ENCODE data around the gene ZBTB7B.
"Not testable (repeated sequence)": the region's sequence is repeated elsewhere in the genome, so short reads cannot be mapped to it uniquely, and the experiment has no call there.

Gene ZBTB7B

DNA sequence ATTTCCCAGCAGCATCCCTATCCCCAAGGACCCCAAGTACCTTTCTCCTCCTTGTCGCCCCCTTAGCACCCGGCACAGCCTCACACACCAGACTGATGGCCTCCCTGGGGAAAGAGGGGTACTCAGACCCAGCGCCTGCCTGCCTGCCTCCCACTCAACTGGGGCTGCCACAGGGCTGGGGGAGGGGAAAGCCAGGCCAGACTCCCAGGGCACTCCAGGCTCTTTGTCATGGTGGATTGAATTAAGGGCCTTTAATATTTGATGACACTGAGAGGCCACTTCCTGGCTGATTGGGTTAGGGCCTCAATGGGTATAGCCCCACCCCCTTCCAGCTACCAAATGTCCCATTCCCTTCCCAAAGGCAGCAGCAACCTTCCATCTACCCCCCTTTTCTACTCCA lies 33.9 kb upstream of the ZBTB7B start:
- DNase-seq (ENCODE audit: low read depth) = no peak

DNA sequence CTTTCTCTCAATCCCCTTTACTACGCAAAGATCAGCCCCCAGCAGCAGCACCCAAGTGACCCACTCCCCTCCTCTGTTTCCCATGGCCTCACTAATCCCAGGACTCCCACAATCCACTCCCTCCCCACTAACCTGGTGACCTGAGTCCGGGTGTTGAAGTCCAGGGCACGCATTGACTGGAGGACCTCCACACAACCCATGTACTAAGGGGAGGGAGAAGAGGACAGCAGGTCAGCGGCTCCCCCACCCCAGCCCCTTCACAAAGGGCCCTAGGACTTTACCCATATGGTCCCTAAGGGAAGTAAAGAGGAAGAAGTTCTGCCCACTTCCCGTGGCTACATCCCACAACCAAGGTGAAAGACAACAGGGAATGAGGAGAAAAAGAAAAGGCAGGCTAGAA lies 33.4 kb upstream of the ZBTB7B start:
- no peak for DNase-seq (ENCODE audit: low read depth)

DNA sequence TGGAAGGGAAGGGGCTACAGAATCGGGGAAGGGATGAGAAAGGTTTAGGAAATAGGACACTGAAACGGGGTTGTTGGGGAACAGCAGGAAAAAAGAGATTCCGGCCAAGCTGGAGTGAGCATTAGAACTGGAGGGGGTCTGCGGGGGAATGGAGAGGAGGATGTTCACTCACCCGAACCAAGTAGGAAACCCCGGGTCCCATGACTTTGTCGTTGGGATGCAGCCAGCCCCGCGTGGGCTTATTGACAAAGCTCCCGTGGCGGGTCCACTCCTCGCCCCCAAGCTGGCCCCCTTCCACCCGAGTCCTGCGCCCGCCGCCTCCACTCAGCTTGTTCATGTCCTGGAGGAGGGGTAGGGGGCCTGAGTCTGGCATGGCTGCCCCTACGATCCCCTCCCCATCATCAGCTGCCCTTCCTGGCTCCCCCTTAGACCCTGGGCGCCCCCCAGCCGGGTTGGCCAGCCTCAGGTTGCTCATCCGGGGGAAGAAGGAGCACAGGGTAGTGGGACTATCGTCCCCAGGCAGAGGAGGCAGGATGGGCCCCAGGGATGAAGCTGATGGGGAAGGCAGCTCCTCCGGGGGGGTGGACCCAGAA lies 32.6 kb upstream of the ZBTB7B start:
- no peak for DNase-seq (ENCODE audit: low read depth)

DNA sequence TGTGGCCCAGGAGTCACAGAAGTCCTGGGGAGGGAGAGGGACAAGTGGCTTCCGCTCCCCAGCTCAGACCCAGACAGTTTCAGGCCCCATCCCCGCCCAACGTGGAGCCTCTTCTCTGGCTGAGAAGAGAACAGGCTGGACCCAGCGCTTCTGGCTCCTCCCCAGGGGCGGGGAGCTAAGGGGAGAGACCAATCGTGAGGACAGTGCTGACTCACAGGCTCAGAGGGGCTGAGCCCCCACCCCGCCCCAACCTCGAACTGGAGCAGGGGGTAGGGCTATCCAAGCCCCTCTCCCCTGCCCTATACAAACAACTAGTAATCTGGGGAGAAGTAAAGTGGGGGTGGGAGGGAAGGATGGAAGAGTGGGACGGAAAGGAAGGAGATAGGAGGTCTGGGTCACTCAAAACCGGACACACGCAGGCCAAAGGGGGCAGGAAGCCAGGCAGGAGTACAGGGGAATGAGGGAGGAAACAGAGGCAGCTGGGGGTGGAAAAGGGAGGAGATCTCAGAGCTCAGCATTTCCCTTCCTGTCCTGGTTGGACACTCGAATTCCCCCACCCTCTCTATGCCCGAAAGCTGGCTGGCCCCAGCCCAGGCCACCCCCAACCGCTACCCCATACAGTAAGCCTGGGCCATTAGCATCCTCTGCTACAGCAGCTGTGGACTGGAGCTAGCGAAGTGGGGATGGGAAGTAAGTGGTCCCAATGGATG lies 31.8 kb upstream of the ZBTB7B start, which contains the start of gene SHC1:
Gene SHC1 (minus strand): TSS at position 117 of the 710 bp plus-strand sequence. CDS start 221 bp downstream, outside the sequence.
- DNase-seq (ENCODE audit: low read depth) = no peak

DNA sequence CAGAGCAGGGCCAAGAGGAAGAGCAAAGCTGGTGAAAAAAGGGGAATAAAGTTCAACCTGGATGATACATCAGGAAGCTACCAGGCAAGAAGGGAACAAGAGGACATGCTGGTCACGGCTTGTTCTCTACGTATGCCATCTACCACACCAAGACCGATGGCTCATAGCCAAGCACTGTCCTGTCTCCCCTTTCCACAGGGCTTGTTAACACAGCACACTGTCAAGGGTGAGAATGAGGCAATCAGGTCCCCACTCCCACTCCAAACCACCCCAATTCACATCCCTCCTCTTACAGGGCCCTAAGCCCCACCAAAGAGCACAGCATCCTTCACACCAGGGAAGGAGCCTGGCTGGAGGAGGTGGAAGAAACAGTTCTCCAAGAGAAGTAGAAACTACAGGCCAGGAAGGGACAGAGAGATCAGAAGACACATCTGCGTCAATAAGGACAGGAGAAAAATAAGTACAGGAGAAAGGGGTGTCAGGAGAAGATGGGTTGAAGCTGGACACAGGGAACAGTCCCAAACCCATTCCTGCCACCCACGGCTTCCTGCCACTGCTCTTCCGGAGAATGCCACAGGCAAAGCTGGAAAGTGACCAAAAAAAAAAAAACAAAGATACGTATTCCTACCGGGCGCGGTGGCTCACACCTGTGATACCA lies 31.1 kb upstream of the ZBTB7B start:
- no peak for DNase-seq (ENCODE audit: low read depth)

DNA sequence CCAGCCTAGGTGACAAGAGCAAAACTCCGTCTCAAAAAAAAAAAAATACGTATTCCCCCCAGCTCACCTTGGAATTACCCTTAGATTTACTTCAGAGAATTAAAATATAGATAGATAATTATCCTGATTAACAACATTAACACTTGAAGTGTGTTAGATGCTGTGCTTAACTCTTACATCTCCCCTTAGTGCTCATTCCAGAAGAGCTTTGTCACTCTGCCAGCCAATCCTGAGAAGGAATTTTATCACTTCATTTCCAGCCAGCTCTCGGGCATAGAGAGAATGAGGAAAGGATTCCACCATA lies 30.4 kb upstream of the ZBTB7B start:
- no peak for DNase-seq (ENCODE audit: low read depth)

DNA sequence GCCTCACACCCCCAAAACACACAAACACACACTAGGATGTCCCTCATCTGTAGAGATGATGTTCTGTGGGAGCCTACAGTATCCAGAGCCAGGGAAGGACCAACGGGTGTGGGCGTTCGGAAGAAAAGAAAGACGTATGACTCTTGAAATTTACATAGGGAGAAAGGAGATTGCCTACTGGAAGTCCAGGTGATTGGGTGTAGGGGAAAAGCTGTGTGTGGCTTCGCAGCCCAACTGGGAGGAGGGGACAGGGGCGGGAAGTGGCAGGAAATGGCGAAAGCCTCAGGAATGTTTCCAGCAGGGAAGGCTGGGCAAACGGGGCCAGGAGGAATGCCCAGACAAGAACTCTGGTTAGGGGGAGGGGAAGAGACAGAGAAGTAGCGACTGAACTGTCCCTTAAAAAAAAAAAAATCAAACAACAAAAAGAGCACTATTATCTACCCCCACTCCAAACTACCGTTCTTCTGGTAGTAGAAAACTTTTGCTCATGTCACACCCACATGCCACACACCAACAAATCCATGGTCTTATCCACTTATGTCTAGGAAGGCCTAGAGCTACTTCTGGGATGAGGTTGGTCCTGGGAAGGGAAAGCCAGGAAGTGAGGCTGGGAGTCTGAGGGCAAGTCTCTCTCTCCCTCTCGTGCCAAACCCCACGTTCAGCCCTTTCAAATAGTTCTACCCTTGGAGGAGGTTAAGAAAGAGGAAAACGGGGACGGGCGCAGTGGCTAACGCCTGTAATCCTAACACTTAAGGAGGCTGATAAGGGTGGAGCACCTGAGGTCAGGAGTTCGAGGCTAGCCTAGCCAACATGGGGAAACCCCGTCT lies 29.9 kb upstream of the ZBTB7B start:
- no peak for DNase-seq (ENCODE audit: low read depth)

DNA sequence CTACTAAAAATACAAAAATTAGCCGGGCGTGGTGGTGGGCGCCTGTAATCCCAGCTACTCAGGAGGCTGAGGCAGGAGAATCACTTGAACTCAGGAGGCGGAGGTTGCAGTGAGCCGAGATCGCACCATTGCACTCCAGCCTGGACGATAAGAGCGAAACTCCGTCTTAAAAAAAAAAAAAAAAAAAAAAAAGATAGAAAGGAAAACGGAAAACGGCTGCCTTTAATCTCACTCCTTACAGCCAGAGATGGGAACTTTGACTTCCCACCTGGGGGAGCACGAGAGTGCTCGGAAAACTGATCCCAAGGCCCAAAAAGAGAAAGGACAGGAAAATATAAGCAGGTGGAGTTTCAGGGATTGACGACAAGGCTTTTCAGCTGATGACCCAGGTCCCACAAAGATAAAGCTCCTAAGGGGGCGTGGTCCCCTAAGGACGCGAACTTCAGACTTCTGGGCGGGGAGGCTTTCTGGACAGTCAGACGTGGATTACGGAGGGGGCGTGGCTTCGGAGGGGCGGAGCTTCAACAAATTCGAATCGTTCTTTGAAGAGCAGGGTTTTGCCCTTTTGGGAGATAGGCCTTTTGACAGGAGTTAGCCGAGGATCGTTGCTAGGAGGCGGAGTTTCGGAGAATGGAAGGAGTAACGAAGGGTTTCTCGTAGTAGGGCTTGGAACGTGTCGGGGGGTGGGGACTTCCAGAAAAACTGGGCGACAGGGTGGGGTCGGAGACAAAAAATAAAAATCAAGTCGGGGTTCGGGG lies 29.1 kb upstream of the ZBTB7B start:
- DNase-seq (ENCODE audit: low read depth) = peak; percentile 88

DNA sequence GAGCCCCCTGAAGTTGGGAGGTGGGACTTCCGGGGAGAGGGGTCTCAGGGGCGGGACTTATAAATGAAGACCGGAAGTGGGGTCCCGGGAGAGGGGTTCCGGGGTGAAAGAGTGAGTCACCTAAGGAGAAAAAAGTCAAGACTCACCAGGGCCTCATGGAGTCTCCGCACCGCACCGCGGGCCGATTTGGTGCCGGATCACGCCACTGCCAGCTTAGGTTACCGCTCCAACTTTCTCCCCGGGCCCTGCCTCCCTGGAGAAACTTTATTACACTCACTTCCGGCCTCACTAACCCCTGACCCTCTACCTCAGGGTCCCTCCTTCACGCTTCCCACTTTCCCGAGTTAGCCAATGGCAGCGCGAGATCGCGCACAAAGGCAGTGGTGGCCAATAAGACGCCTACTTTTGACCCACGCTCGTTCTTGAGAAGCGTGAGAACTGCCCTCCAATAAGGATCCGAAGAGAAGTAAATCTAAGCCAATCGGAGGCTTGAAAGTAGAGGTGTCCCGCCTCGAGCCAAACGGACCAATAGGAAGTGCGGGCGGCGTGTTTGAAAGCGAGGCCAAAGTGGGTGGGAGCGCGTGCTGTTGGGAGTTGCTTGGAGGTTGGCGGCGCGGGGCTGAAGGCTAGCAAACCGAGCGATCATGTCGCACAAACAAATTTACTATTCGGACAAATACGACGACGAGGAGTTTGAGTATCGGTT lies 28.3 kb upstream of the ZBTB7B start, which contains the start of gene CKS1B:
Gene CKS1B (plus strand): TSS at position 580 of the 706 bp plus-strand sequence. CDS start 65 bp downstream, at position 645.
- peak; percentile 95 for DNase-seq (ENCODE audit: low read depth)

DNA sequence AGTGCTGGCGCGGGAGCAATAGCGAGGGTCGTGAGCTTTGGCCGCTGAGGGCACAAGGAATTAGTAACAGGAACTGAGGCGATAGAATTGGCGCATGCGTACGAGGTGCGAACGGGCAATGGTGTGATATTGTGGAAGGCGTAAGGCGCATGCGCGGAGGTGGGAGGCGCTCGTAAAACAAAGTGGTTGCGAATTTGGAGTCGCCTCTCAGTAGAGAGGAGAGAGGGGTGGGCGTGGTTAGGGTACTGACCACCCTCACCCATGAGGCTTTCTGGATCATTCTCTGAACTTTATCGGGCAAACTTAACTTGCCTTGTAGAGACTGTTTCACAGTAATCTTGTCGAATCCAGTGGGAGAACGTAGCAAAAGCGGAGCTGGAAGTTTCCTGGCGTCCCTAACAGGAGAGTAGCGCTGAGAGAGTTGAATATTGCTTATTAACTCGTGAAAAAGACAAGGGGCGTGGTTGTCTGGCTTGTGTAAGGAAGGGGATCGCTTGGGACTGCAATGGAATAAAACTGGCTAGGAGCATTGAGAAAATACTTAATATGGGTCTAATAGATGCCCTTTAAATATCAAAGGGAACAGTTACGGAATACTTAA lies 27.7 kb upstream of the ZBTB7B start:
- DNase-seq (ENCODE audit: low read depth) = peak; percentile 96

DNA sequence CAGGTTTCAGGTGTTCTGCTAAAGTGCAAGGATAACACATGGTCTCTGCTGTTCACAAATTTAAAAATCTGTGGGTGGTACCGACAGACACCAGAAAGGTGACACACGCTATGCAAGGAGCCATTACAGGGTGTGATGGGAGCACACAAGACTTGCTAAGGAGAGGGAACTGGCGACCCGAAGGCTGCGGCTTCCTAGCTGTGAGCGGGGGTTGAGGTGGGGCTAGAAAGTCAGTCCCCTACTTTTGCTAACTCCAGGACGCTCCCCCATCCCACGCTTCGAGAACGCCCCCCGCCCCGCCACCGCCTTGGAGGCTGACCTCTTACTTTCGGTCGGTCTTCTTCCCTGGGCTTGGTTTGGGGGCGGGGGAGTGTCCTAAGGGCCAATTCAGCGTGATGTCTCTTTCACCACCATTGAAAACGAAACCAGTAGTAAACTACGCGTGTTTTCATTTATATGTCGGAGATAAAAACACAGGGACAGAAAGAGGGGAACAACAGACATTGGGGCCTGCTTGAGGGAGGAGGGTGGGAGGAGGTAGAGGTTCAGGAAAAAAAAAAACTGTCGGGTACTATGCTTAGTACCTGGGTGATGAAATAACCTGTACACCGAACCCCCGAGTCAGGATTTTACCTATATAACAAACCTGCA lies 27.1 kb upstream of the ZBTB7B start:
- peak; percentile 31 for DNase-seq (ENCODE audit: low read depth)

DNA sequence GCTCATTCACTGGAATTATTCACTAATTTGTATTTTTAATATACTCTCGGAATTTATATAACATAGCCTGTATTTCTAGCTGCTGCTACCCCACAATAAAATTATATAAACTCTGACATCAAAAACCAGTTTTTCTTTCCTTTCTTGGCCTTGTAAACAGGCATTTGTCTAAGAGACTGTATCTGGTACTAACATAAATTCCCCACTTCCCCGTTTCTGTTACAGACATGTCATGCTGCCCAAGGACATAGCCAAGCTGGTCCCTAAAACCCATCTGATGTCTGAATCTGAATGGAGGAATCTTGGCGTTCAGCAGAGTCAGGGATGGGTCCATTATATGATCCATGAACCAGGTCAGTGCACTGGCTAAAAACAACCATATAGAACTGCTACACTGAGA lies 24.8 kb upstream of the ZBTB7B start:
- not testable (repeated sequence) for DNase-seq (ENCODE audit: low read depth)

DNA sequence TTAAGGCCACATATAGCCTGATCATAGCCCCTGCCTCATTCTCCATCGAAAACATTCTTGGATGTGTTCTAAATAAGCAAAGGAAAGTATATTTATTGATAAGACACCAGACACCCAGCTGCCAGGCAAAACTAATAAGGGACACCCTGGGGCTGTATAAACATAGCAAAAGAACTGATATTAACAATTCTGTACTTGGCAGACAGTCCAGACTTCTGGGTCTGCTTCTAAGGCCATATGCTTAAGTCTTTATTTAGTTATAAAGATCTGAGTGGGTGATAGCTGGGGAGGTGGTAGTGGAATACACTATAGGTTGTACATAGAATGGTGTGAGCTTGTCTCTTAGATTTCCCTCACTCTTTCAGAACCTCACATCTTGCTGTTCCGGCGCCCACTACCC lies 24.2 kb upstream of the ZBTB7B start:
- no peak for DNase-seq (ENCODE audit: low read depth)

DNA sequence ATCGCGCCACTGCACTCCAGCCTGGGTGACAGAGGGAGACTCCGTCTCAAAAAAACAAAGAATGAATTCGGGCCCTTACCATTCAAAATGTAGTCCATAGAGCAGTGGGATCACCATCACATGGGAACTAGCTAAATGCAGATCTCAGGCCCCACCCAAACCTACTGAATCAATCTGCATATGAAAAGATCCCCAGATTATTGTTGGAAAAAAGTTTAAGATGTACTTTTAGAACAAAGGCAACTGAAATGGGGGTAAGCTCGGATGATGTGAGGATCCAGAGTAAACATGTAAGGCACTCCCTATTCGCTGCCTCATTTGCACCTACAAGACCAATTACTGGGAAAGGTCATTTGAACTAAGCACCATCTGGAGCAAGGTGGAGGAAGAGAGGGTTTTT lies 20.3 kb upstream of the ZBTB7B start:
- DNase-seq (ENCODE audit: low read depth) = no peak

DNA sequence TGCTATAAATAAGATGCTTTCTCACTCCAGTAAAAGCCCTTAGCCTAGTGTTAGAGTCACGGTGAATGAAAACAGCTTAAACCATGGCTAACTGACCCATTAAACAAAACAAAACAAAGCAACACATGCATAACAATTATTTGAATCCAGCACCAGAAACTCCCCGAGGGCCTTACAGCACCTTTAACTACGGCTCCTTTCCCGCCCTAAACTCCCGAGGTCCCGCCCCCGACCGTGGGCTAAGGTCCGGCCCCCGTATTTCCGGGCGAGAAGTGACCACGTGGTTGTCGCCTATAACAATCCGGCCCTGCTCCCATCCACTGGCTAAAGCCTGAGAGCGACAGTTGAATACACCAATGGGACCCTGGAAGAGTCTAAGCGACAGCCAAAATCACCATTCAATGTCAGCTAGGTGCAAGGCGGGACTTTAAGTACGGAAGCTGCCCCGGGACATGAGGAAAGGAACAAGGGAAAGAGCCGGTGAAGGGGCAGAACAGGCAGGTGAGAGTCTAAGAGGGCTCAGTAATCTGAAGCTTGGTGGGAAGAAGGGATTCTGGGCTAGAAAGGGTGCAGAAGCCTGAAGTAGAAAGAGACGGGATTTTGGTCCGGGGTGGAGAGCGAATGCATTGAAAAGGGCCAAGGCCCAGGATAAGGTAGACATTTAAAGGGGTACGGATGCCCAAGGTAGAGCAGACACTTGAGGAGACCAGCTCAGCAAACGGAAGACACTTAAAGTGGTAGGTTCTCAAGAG lies 19.5 kb upstream of the ZBTB7B start, which contains the start of gene FLAD1:
Gene FLAD1 (plus strand): TSS at position 448 of the 752 bp plus-strand sequence. CDS start 351 bp downstream, outside the sequence.
- DNase-seq (ENCODE audit: low read depth) = peak; percentile 89

DNA sequence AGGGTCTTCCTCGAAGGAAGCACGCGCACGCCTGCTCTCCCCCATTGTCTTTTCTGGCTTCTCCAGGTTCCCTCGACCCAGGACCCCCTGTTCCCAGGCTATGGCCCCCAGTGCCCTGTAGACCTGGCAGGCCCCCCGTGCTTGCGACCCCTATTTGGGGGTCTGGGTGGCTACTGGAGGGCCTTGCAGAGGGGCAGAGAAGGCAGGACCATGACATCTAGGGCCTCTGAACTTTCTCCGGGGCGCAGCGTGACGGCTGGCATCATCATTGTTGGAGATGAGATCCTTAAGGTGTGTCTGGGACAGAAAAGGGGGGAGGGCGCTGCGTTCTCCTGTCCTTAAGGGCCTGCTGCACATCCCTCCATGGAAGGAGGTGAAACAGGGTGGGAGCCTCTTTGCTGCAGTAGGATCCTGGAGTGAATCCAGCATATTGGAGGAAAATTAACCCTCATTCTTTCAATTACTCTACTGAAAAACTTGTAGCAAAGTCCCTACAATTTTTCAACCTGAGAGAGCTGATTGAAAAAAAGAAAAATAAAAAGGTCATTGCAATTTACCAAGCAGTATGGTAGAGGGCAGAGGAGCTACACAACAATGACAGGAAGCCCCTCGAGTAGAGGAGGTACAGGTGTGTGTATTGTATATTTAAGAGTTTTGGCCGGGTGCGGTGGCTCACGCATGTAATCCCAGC lies 18.7 kb upstream of the ZBTB7B start:
- DNase-seq (ENCODE audit: low read depth) = no peak

DNA sequence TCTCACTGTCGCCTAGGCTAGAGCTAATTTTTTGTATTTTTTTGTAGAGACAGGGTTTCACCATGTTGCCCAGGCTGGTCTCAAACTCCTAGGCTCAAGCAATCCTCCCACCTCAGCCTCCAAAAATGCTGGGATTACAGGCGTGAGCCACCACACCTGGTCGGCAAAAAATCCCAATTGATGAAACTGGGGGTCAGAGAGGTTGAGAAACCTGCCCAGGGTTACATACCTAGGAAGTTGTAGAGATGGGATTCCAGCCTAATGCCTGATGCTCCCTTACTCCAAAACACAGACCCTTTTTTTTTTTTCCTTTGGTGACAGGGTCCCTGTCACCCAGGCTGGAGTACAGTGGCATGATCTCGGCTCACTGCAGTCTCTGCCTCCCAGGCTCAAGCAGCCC lies 15.9 kb upstream of the ZBTB7B start:
- not testable (repeated sequence) for DNase-seq (ENCODE audit: low read depth)

DNA sequence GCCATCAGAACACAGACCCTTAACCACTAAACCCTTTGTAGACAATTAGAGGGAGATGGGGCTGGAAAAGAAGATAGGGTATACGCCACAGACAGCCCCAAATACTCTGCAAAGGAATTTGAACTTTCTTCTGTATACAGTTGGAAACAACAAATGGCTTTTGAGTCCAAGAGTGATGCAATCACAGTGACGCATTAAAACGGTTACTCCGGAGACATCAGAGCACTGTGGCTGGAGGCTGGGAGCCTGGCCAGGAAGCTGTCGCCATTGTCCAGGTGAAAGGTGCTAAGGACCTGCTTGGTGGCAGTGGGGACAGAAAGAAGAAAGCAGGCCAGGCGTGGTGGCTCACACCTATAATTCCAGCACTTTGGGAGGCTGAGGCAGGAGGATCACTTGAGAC lies 15.3 kb upstream of the ZBTB7B start:
- DNase-seq (ENCODE audit: low read depth) = no peak
